SK-N-MC (cell line): ENCODE data around the gene EZH1.

Experiments
- EZH2 ChIP-seq: fragments of 200-600 bp; sonication (generic); IDR thresholded peaks from one replicate; pipeline ENCODE4 v1.6.1; 2017; ENCODE audit warnings: antibody characterized with exemption
- POLR2AphosphoS5 ChIP-seq: IDR thresholded peaks from 2 replicates; pipeline ENCODE4 v1.6.1; 2012; ENCODE audit warnings: mild to moderate bottlenecking, low read depth, low read length, borderline replicate concordance

- TF ChIP-seq POLR2AphosphoS5 (no peak), EZH2 (no peak)
These were observed 496 bp downstream of the EZH1 start for GRCh38 chr17:42744283-42744805.
